ENCODE measurements around the gene PLCG2.

- no peak for TF ChIP-seq CTCF (conservative IDR thresholded peaks at IDR 0.05; ENCODE audit: low read depth, low read length)
- TF ChIP-seq EZH2phosphoT487 (IDR thresholded peaks at IDR 0.05; ENCODE audit: borderline replicate concordance, low read length), result no peak
- no peak for TF ChIP-seq EZH2 (IDR thresholded peaks at IDR 0.05; ENCODE audit: low read length, unreplicated experiment)
Observed at GRCh38 chr16:81744385-81744784, 34.7 kb upstream of the PLCG2 start.
